Mesothelial cell of epicardium (in vitro differentiated cells): ENCODE data around the gene CEP55. TPM values are rescaled to one million over a fixed set of nuclear protein-coding genes. Genes with fewer than 3 reads are reported as not detected.

Experiments
- DNase-seq, 2 experiments: peaks; one replicate each; pipeline ENCODE4 v3.0.0; 2021; ENCODE audit warnings: low spot score in 2 of 2; ENCODE audit not compliant: unreplicated experiment in 2 of 2
- H3K27ac Mint-ChIP-seq: 2 replicates; pipeline ENCODE4 v1.8.0; 2021; ENCODE audit warnings: mixed read lengths
- H3K27me3 Mint-ChIP-seq: 2 replicates; pipeline ENCODE4 v1.8.0; 2021; ENCODE audit warnings: low read depth, mixed read lengths
- H3K36me3 Mint-ChIP-seq: 2 replicates; pipeline ENCODE4 v1.8.0; 2021; ENCODE audit warnings: mixed read lengths
- H3K4me1 Mint-ChIP-seq: 2 replicates; pipeline ENCODE4 v1.8.0; 2021; ENCODE audit warnings: mixed read lengths
- H3K4me3 Mint-ChIP-seq: 2 replicates; pipeline ENCODE4 v1.8.0; 2021; ENCODE audit warnings: mild to moderate bottlenecking, moderate library complexity, mixed read lengths
- H3K9me3 Mint-ChIP-seq: 2 replicates; pipeline ENCODE4 v1.8.0; 2021; ENCODE audit warnings: mixed read lengths
- CTCF ChIP-seq: fragments of 200-600 bp; sonication (generic); IDR thresholded peaks from one replicate; pipeline ENCODE4 v1.5.0; 2021; ENCODE audit warnings: antibody characterized with exemption; ENCODE audit not compliant: unreplicated experiment
- total RNA-seq: library from RNA; stranded (reverse); gene quantifications from 3 replicates; pipeline ENCODE4 v1.2.1, GENCODE V29; 2021

The CEP55 gene
- 6.0 to 6.3 TPM (median 6.0 TPM) in 3 replicates for total RNA-seq

- no peak for TF ChIP-seq CTCF
- peak within 1 kb of the TSS; percentile 85 for H3K27ac Mint-ChIP-seq
- peak; percentile 94 to 97 for DNase-seq
- peaks cover 17% of the 10 kb centered on the region for H3K4me1 Mint-ChIP-seq
- H3K27me3 Mint-ChIP-seq = peaks cover 8% of the 10 kb centered on the region
- no peaks in the 10 kb centered on the region for H3K9me3 Mint-ChIP-seq
- no peaks in the 10 kb centered on the region for H3K36me3 Mint-ChIP-seq
- peak within 1 kb of the TSS; percentile 90 for H3K4me3 Mint-ChIP-seq
These were observed at the start of gene CEP55 for GRCh38 chr10:93496322-93497041. Gene CEP55 (plus strand): TSS chr10:93496612. CDS start chr10:93500052, 3,440 bp downstream.

- no peak for TF ChIP-seq CTCF
- H3K36me3 Mint-ChIP-seq = peaks cover 4% of the 10 kb centered on the region
- H3K27ac Mint-ChIP-seq = peak overlapping the region; percentile 99
- no peak overlapping the region for H3K4me3 Mint-ChIP-seq
- no peaks in the 10 kb centered on the region for H3K9me3 Mint-ChIP-seq
- H3K27me3 Mint-ChIP-seq = no peaks in the 10 kb centered on the region
- no peak for DNase-seq
- H3K4me1 Mint-ChIP-seq = peaks cover 57% of the 10 kb centered on the region
These were observed 49.4 kb upstream of the CEP55 start for GRCh38 chr10:93447019-93447418.

GRCh38 chr10:93447970-93448369 lies 48.4 kb upstream of the CEP55 start:
- DNase-seq = no peak
- peaks cover 6% of the 10 kb centered on the region for H3K36me3 Mint-ChIP-seq
- no peak for TF ChIP-seq CTCF
- H3K4me3 Mint-ChIP-seq = no peak overlapping the region
- H3K27me3 Mint-ChIP-seq = no peaks in the 10 kb centered on the region
- no peaks in the 10 kb centered on the region for H3K9me3 Mint-ChIP-seq
- H3K27ac Mint-ChIP-seq = peak overlapping the region; percentile 99
- H3K4me1 Mint-ChIP-seq = peaks cover 56% of the 10 kb centered on the region

GRCh38 chr10:93451244-93451947 lies 45.0 kb upstream of the CEP55 start:
- no peaks in the 10 kb centered on the region for H3K9me3 Mint-ChIP-seq
- no peak for TF ChIP-seq CTCF

DNA sequence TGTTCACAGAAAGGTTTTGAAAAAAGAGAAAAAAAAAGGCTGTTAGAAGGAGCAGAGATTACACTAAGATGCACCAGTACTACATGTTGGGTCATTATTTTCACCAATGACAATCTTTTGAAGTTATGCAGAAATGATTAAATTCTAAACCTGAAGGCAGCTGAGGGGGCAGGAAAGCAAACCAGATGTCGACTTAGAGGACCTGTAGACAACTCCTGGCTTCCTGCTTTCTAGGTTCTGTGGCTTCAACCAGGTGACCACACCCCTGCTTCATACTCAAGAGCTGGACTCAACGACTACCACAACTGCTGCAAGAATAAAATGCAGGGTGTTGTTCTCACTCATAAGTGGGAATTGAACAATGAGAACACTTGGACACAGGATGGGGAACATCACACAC lies 44.3 kb upstream of the CEP55 start:
- H3K27ac Mint-ChIP-seq = peak overlapping the region; percentile 71
- no peaks in the 10 kb centered on the region for H3K27me3 Mint-ChIP-seq
- DNase-seq = no peak
- H3K36me3 Mint-ChIP-seq = peaks cover 9% of the 10 kb centered on the region
- no peaks in the 10 kb centered on the region for H3K9me3 Mint-ChIP-seq
- H3K4me1 Mint-ChIP-seq = peaks cover 31% of the 10 kb centered on the region
- TF ChIP-seq CTCF = no peak
- no peak overlapping the region for H3K4me3 Mint-ChIP-seq

More at GRCh38 chr10:93451244-93451947, 45.0 kb upstream of the CEP55 start:
- Mint-ChIP-seq H3K27ac (peak overlapping the region; percentile 65), H3K36me3 (peaks cover 6% of the 10 kb centered on the region), H3K27me3 (no peaks in the 10 kb centered on the region), H3K4me3 (no peak overlapping the region), H3K4me1 (peaks cover 31% of the 10 kb centered on the region)
- DNase-seq = no peak
